Psoas muscle (tissue), 8 donors: ENCODE data around the gene YAF2. TPM values are rescaled to one million over a fixed set of nuclear protein-coding genes. Genes with fewer than 3 reads are reported as not detected.

Source experiments
- ATAC-seq, 4 donors: fragments of 200-7000 bp; cut with Tn5 transposase; one replicate each; pipeline ENCODE4 v1.9.1; 2020; ENCODE audit warnings: moderate library complexity in 3 of 4, mild to moderate bottlenecking in 2 of 4
- DNase-seq, 2 donors: peaks; one replicate each; pipeline ENCODE4 v3.0.0-alpha.2; 2020
- H3K27ac ChIP-seq: fragments of 200-600 bp; one replicate; pipeline ENCODE4 v1.8.0; 2022
- H3K27me3 ChIP-seq, 3 donors: fragments of 200-600 bp in 1 of 3; one replicate each; pipeline versions ENCODE4 v1.6.1 to v1.8.0; 2013 to 2022; ENCODE audit warnings: low read length in 2 of 3, mild to moderate bottlenecking in 2 of 3, moderate library complexity in 1 of 3; ENCODE audit not compliant: insufficient read depth in 3 of 3
- H3K36me3 ChIP-seq, 2 donors: fragments of 200-600 bp in 1 of 2; one replicate each; pipeline versions ENCODE4 v1.6.1 to v1.8.0; 2013 to 2022; ENCODE audit warnings: low read depth in 1 of 2, mild to moderate bottlenecking in 1 of 2, moderate library complexity in 1 of 2; ENCODE audit not compliant: insufficient read depth in 1 of 2
- H3K4me1 ChIP-seq: fragments of 200-600 bp; one replicate; pipeline ENCODE4 v1.8.0; 2022
- H3K4me3 ChIP-seq: fragments of 200-600 bp; one replicate; pipeline ENCODE4 v1.8.0; 2022; ENCODE audit warnings: mild to moderate bottlenecking
- H3K9me3 ChIP-seq: fragments of 200-600 bp; one replicate; pipeline ENCODE4 v1.8.0; 2022
- WGBS, 3 donors: extraction: QIAGEN DNeasy Blood & Tissue Kit; methylation state at CpG; one replicate each; pipeline versions ENCODE4 v1.1.6 to v1.1.7; 2013; 5-methylcytosine and 5-hydroxymethylcytosine counted together
- intact Hi-C, 2 donors: fragments of 100-400 bp; cut with DNase I; formaldehyde crosslinking; loops; one replicate each; pipeline versions ENCODE4 v1.11.0 to v1.14.2; 2022
- polyA plus RNA-seq, 3 donors: library from polyadenylated mRNA; stranded (reverse); fragments of 200-250 nt; gene quantifications; one replicate each; pipeline ENCODE4 v1.2.3, GENCODE V29; 2013
- total RNA-seq, 4 donors: library from RNA; stranded (reverse); fragmentation: NEBNext Ultra II Directional in 2 of 4; extraction: Animal tissue kit (Norgen Biotek cat#: 25700) in 2 of 4; gene quantifications; one replicate each; pipeline versions ENCODE4 v1.2.1 to v1.2.4, GENCODE V29; 2021 to 2023
- TF ChIP-seq, protein P1 (sequence below): fragments of 200-600 bp; IDR thresholded peaks from one replicate; pipeline ENCODE4 v1.8.0; 2022; ENCODE audit warnings: antibody characterized with exemption
- donor health status: healthy with polysubstance abuse.
- donor health status: DM: no; HTN: no; CAD: no; lungs with moderate emphysema.
- donor health status: Bipolar disorder and iron deficiency.
- donor health status: healthy.
- donor health status: DM: yes; HTN: yes; CAD: no.
- donor health status: DM: no; HTN: no; CAD: no.
- donor health status: DM: no; HTN: no; CAD: no.
- donor health status: DM: yes; HTN: yes; CAD: no.

Gene YAF2
- total and polyA plus RNA-seq, 7 donors, result 12.2 to 99.2 (median 50.9) TPM

GRCh38 chr12:42284157-42284556 lies 46.1 kb upstream of the YAF2 start:
- Histone ChIP-seq H3K27ac (no peak overlapping the region), H3K36me3 (no peaks in the 10 kb centered on the region), H3K4me1 (no peaks in the 10 kb centered on the region), H3K9me3 (no peaks in the 10 kb centered on the region), H3K4me3 (no peak overlapping the region), H3K27me3 (no peaks in the 10 kb centered on the region)
- TF ChIP-seq, protein P1, sequence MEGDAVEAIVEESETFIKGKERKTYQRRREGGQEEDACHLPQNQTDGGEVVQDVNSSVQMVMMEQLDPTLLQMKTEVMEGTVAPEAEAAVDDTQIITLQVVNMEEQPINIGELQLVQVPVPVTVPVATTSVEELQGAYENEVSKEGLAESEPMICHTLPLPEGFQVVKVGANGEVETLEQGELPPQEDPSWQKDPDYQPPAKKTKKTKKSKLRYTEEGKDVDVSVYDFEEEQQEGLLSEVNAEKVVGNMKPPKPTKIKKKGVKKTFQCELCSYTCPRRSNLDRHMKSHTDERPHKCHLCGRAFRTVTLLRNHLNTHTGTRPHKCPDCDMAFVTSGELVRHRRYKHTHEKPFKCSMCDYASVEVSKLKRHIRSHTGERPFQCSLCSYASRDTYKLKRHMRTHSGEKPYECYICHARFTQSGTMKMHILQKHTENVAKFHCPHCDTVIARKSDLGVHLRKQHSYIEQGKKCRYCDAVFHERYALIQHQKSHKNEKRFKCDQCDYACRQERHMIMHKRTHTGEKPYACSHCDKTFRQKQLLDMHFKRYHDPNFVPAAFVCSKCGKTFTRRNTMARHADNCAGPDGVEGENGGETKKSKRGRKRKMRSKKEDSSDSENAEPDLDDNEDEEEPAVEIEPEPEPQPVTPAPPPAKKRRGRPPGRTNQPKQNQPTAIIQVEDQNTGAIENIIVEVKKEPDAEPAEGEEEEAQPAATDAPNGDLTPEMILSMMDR, result no peak
- no peak for ATAC-seq
- no peak for DNase-seq
- intact Hi-C loops, result no loop called here
- WGBS, 3 donors, result 71 to 91% (median 81%) methylated on average over 1 of the region's 1 CpG

DNA sequence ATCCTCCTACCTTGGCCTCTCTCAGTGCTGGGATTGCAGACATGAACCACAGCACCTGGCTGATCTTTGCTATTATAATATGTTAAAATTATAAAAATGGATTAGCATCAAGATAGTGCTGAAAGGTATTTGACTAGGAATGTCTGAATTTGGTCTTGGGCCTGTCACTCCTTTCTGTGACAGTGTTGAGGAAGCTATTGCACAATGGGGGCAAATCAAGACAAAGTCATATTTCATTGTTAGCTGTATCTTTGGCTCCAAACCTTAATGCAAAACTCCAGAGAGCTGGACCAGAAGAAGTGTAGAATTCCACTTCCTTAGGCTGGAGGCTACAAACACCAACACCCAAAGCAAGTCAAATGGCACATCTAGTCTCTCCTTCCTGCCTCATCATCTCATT lies 45.7 kb upstream of the YAF2 start:
- TF ChIP-seq, protein P1, result no peak
- Histone ChIP-seq H3K4me3 (no peak overlapping the region), H3K4me1 (no peaks in the 10 kb centered on the region), H3K9me3 (no peaks in the 10 kb centered on the region), H3K36me3 (no peaks in the 10 kb centered on the region), H3K27ac (no peak overlapping the region), H3K27me3 (no peaks in the 10 kb centered on the region)
- DNase-seq, result no peak
- no peak for ATAC-seq
- intact Hi-C loops, result no loop called here

GRCh38 chr12:42282294-42282693 lies 44.2 kb upstream of the YAF2 start:
- no peak overlapping the region for H3K27ac ChIP-seq
- no peaks in the 10 kb centered on the region for H3K9me3 ChIP-seq
- ATAC-seq (no peak), DNase-seq (no peak)
- 54 to 63% (median 60%) methylated on average over 2 of the region's 2 CpGs for WGBS, 3 donors
- no peak overlapping the region for H3K4me3 ChIP-seq
- TF ChIP-seq, protein P1, result no peak
- no peaks in the 10 kb centered on the region for H3K36me3 ChIP-seq
- H3K27me3 ChIP-seq, result no peaks in the 10 kb centered on the region
- H3K4me1 ChIP-seq, result no peaks in the 10 kb centered on the region
- intact Hi-C loops, result no loop called here

GRCh38 chr12:42281844-42282243 lies 43.8 kb upstream of the YAF2 start:
- Histone ChIP-seq H3K36me3 (no peaks in the 10 kb centered on the region), H3K4me1 (no peaks in the 10 kb centered on the region), H3K4me3 (no peak overlapping the region), H3K27me3 (no peaks in the 10 kb centered on the region), H3K9me3 (no peaks in the 10 kb centered on the region), H3K27ac (no peak overlapping the region)
- no peak for DNase-seq
- no peak for ATAC-seq
- intact Hi-C loops, result no loop called here
- TF ChIP-seq, protein P1, result no peak
- WGBS, 3 donors, result 72 to 75% (median 73%) methylated on average over 3 of the region's 3 CpGs

DNA sequence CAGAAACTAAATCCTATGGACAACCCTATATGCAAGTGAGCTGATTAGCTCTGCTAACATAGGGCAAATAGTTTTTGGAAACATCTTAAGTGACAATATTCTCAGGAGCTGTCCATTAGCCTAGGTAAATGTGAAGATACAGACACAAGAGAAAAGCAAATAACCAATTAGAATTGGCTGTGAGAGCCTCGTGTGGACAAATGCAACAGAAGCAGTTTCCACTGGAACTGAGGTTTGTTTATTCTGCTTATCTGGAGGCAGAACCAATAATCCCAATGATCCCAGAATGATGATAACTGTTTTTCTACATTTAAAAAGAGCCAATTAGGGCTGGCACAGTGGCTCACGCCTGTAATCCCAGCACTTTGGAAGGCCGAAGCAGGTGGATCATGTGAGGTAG lies 43.2 kb upstream of the YAF2 start:
- ATAC-seq (no peak), DNase-seq (no peak)
- Histone ChIP-seq H3K4me3 (no peak overlapping the region), H3K27ac (no peak overlapping the region), H3K9me3 (no peaks in the 10 kb centered on the region), H3K36me3 (no peaks in the 10 kb centered on the region), H3K4me1 (no peaks in the 10 kb centered on the region), H3K27me3 (no peaks in the 10 kb centered on the region)
- intact Hi-C loops, result no loop called here
- TF ChIP-seq, protein P1, result no peak
- WGBS, 3 donors, result 61 to 62% (median 61%) methylated on average over 3 of the region's 3 CpGs
